Neural progenitor cell (in vitro differentiated cells): ENCODE data around the gene SAV1.

Experiments used
- EZH2 ChIP-seq: fragments of 200-600 bp; sonication (generic); IDR thresholded peaks from 2 replicates; pipeline ENCODE4 v1.6.1; 2017; ENCODE audit warnings: antibody characterized with exemption, mild to moderate bottlenecking, moderate library complexity
- TF ChIP-seq, protein P1 (sequence below): fragments of 200-600 bp; sonication (generic); IDR thresholded peaks from 2 replicates; pipeline ENCODE4 v1.5.1; 2017; ENCODE audit warnings: antibody characterized with exemption, mild to moderate bottlenecking

DNA sequence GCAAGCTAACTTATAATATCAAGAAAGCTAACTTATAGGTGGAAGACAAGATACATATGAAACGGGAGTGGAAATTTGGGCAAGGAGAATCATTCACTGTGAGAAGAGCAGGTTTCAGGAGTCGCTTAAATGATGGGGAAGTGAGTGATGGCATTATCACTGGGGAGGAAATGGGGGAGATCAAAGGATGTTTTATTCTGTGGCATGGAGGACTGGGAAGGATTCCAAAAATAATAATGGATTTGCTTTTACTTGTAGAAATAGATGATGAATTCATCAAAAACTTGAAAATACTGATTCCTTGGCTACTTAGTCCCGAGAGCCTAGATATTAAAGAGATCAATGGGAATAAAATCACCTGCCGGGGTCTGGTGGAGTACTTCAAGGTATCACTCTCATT, 47.8 kb downstream of the SAV1 start:
- TF ChIP-seq, protein P1, sequence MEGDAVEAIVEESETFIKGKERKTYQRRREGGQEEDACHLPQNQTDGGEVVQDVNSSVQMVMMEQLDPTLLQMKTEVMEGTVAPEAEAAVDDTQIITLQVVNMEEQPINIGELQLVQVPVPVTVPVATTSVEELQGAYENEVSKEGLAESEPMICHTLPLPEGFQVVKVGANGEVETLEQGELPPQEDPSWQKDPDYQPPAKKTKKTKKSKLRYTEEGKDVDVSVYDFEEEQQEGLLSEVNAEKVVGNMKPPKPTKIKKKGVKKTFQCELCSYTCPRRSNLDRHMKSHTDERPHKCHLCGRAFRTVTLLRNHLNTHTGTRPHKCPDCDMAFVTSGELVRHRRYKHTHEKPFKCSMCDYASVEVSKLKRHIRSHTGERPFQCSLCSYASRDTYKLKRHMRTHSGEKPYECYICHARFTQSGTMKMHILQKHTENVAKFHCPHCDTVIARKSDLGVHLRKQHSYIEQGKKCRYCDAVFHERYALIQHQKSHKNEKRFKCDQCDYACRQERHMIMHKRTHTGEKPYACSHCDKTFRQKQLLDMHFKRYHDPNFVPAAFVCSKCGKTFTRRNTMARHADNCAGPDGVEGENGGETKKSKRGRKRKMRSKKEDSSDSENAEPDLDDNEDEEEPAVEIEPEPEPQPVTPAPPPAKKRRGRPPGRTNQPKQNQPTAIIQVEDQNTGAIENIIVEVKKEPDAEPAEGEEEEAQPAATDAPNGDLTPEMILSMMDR = no peak
- TF ChIP-seq EZH2 = no peak
